ENCODE data around the gene TMEM184B.
A peak's percentile ranks its signal among the peaks of the same experiment; 100 is the strongest.

TMEM184B gene

GRCh38 chr22:38308791-38309498 lies 36.1 kb upstream of the TMEM184B start:
- no peak for DNase-seq

DNA sequence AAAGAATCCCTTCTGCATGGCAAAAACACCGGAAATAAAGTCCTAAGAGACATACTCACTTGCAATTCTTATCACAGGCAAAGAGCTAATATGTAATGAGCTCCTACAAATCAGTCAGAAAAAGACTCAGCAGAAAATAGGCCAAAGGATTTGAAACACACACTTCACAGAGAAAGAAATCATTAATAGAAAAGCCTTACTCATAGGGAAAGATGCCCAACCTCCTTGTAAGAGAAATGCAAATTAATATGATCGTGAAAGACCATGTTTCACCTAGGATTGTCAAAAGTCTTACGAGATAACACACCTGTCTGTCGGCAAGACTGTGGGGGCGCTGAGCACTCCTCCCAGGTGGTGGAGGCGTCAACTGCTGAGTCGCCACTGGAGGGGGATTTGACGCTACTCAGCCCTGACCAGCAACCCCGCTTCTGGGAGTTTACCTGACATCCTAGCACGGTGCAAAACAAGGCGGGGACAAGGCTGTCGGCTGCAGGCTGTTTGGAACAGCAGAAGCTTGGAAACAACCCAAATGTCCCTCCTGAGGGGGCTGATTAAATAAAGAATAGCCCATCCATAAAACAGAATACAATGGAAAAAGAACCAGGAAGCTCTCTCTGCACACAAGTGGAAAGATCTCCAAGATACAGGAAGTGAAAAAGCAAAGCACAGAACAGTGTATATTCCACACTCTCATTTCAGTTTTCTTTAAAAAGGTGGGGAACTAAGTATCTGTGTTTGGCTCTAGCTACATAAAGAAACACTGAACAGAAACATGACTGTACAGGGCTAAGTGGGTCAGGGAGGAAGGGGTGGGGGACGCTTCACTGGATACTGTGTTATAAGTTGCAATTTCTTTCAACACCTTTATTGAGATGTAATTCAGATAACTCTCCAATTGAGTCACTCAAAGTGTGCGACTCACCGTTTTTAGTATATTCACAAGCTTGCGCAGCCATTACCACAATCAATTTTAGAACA lies 33.0 kb upstream of the TMEM184B start:
- DNase-seq: peak; percentile 41

- peak; percentile 26 for DNase-seq
Observed at GRCh38 chr22:38304526-38304925, 31.7 kb upstream of the TMEM184B start.

DNA sequence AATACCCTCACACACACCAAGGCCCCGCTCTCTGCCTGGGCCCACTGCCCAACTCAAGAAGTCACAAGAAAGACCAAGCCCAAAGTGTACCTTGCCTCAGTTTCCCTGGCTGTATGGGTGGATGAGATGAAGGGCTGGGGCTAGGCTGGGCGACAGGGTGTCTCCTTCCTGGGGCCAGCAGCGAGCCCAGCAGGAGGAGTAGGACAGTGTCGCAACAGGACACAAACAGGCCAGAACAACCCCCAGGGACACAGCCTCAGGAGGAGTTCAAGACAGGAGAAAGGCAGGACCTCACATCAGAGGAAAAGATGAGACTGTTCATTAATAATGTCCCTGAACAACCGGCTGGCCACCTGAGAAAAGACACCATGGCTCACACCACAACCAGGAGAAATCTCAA lies 31.2 kb upstream of the TMEM184B start:
- no peak for DNase-seq

- DNase-seq: no peak
Observed at GRCh38 chr22:38302906-38303305, 30.1 kb upstream of the TMEM184B start.

GRCh38 chr22:38300946-38301345 lies 28.1 kb upstream of the TMEM184B start:
- no peak for DNase-seq

GRCh38 chr22:38300197-38300945 lies 27.6 kb upstream of the TMEM184B start:
- no peak for DNase-seq

DNA sequence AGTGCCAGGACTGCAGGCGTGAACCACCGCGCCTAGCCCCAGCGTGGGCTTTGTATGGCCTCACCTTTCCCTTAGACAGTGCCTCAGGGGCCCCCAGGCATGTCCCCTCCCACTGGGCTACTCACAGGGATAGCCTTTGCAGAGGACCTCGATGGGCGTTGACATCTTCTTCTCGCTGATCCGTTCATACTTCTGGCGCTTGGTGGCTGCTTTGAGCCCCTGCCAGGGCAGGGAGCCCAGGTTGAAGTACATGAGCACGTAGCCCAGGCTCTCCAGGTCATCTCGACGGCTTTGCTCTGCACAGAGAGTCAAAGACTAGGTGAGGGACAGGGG lies 26.9 kb upstream of the TMEM184B start:
- DNase-seq: no peak

- peak; percentile 39 for DNase-seq
Observed at GRCh38 chr22:38298312-38299005, 25.6 kb upstream of the TMEM184B start.

DNA sequence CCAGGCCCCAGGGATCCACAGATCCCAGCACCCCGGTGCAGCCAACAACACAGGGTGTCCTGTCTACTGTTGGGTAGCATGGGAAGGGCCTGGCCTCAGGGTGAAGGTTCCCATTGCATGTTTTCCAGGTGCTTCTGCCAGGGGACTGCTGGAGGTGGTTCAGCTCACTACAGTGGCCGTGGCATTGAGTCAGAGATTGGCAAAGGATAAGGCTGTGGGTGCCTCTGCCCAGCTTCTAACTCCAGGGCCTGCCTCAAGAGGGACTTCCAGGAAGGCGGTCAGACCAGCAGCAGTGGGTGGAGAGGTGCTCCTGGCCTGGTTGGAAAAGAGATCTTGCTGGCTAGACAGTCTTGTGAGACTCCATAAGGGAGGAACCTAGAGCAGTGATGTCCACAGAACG lies 23.6 kb upstream of the TMEM184B start:
- DNase-seq: no peak

GRCh38 chr22:38295863-38296262 lies 23.1 kb upstream of the TMEM184B start:
- no peak for DNase-seq

DNA sequence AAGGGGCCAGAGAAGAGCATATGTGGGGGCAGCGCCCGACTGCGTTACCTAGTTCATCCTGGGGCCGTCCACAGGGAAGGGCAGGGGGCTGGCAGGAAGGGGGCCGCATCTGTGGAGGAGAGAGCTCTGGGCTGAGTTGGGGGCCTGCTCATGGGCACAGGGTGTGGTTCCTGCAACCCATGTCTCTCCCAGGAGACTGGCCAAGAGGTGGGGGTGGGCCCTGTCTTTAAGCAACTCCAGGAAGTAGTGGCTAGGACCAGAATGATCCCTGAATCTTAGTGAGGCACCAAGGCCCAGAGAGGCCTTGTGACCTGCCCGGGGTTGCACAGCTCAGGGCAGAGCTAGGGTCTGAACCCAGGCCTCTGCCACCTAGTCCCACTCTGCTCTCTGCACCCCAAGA lies 22.5 kb upstream of the TMEM184B start:
- no peak for DNase-seq

DNA sequence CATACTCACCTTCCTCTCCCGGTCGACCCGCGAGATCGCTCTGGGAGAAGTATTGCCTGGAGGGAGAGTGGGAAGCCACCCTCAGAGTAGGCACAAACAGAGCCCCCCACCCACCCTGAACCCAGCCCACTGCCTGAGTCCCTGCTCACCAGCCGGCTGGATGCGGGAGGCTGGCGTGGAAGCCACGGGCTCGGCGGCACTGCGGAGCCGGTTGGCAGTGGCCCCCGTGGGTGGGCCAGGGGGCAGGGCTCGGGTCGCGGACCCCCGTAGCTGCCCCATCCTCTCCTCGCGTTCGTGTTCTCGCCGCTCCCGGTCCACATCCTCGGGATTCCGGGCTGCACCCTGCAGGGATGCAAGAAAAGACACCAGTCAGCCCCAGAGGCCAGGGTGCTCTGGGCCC lies 21.4 kb upstream of the TMEM184B start:
- DNase-seq: no peak

- no peak for DNase-seq
Observed at GRCh38 chr22:38292694-38293093, 19.9 kb upstream of the TMEM184B start.

GRCh38 chr22:38291201-38291777 lies 18.5 kb upstream of the TMEM184B start:
- no peak for DNase-seq

DNA sequence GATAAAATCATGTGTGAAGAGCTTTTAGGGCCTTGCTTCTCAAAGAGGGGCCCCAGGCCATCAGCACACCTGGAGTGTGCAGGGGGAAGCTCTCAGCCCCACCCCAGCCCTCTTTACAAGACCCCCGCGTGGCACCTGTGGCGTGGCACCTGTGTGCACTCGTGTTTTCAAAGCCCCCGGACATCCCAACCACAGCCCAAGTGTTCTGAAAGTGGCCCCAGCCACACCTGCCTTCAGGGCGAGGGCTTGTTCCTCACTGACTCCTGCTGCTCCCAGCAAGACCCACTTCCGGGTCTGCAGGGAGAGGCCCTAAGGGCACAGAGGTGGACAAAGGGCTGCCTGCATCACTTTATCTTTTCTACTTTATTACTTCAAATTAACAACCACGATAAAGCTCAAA lies 17.5 kb upstream of the TMEM184B start:
- no peak for DNase-seq

DNA sequence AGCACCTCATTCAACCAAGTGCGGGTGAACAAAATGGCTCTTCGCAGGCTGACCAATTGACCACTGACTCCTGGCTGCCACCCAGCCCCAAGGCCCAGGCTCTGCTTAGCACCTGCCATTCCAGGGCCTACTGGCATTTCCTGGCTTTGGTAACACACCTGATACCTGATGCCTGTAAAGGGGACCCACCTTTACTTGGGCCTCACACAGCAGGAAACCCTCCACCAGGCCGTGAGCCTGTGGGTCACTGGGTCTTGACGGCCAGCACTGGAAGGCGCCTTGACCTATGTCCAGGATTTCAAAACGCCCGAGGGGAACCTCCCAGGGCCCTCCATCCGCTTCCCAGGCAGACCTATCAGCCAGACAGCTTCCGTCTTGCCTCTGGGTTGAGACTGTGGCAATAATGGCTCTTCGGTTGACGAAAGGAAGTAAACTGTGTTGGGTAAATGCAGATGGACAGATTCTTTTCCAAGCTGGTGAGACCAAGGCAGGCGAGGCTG lies 16.8 kb upstream of the TMEM184B start:
- no peak for DNase-seq

- no peak for DNase-seq
Observed at GRCh38 chr22:38286915-38287669, 14.3 kb upstream of the TMEM184B start.

DNA sequence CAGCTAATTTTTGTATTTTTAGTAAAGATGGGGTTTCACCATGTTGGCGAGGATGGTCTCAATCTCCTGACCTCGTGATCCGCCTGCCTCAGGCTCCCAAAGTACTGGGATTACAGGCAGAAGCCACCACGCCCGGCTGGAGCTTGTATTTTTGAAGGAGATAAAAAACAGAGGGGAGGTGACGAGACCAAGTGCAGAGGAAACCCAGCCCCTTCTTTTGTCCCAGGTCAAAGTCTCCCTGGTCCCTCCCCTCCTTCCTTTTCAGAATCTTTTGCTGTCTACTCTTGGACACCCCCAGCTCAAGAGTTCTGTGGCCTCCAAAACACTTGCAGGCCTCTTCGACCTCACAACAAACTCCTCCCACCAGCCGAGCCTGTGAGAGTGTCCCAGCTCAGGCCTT lies 12.2 kb upstream of the TMEM184B start:
- no peak for DNase-seq

DNA sequence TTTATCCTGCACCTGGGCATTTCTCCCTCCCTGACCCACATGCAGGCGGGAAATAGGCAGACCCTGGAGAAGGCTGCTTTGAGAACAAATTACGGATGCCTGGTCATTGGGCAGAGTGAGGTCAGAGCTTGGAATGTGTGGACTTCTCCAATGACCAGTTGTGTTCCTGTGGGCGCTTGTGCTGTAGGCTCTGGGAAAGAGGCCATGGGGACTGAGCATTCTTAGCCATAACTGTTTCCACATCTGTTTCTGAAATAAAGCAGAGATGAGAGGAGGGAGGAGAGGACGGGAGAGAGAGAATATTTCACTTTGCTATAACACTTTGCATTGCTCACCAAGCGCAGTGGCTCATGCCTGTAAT lies 11.2 kb upstream of the TMEM184B start:
- peak; percentile 46 for DNase-seq

GRCh38 chr22:38282397-38282796 lies 9.6 kb upstream of the TMEM184B start:
- no peak for DNase-seq
